ENCODE data around the gene EML4. TPM values are rescaled to one million over a fixed set of nuclear protein-coding genes. Genes with fewer than 3 reads are reported as not detected.

The EML4 gene
- total RNA-seq, 3 donors from 2014 or later: 19.4 to 68.5 (median 36.7) TPM

DNA sequence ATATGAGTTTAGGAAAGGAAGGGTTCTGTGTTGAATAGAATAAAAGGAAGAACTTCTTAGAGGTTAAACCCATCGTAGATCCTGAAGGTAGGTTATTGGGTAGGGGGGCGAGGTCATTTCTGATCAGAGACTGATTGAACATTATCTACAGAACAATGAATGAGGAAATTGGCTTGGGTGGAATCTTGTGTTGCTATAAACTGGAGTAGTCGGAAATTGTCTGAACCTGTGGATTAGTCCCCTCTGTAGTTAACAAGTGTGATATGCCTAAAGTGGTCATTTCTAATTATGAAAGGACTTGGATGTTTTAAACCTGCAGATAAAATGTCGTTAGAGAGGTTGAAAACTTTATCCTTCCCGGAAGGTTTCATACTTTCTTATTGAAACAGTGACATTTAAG is 42.1 kb downstream of the EML4 start:
- Histone ChIP-seq H3K4me3 (no peak overlapping the region), H3K4me1 (no peaks in the 10 kb centered on the region), H3K9me3 (no peaks in the 10 kb centered on the region), H3K36me3 (no peaks in the 10 kb centered on the region), H3K27me3 (no peaks in the 10 kb centered on the region), H3K27ac (peak overlapping the region in 1 of 2 donors; percentile 35)
- TF ChIP-seq POLR2AphosphoS5 (IDR thresholded peaks at IDR 0.05) (no peak), POLR2A (IDR thresholded peaks at IDR 0.05) (no peak)
- TF ChIP-seq, protein P1, sequence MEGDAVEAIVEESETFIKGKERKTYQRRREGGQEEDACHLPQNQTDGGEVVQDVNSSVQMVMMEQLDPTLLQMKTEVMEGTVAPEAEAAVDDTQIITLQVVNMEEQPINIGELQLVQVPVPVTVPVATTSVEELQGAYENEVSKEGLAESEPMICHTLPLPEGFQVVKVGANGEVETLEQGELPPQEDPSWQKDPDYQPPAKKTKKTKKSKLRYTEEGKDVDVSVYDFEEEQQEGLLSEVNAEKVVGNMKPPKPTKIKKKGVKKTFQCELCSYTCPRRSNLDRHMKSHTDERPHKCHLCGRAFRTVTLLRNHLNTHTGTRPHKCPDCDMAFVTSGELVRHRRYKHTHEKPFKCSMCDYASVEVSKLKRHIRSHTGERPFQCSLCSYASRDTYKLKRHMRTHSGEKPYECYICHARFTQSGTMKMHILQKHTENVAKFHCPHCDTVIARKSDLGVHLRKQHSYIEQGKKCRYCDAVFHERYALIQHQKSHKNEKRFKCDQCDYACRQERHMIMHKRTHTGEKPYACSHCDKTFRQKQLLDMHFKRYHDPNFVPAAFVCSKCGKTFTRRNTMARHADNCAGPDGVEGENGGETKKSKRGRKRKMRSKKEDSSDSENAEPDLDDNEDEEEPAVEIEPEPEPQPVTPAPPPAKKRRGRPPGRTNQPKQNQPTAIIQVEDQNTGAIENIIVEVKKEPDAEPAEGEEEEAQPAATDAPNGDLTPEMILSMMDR (IDR thresholded peaks at IDR 0.05): no peak
- intact Hi-C loops (cut with DNase I; ENCODE audit: low total_unique reads): loop anchor here (5.0 kb wide), 1 partner anchor 324 kb away; no protein-coding TSS in a partner anchor
- DNase-seq (ENCODE audit: low spot score in 2 of 2): no peak

DNA sequence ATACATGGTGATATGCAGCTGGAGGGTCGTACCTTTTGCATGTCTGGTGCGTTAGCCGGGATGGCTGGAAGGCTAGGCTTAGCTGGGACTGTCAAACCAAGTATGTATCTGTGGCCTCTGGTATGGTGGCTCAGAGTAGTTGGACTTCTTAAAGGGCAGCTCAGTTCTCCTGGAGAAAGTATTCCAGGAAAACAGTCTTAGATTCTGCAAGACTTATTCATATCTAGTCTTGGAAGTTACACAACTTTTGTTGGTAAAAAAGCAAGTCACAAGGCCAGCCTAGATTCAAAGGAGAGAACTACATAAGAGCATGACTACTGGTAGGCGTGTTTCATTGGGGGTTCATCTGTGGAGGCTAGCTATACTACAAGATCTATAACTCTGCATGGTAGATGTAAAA is 45.5 kb downstream of the EML4 start:
- TF ChIP-seq POLR2A (IDR thresholded peaks at IDR 0.05) (no peak), POLR2AphosphoS5 (IDR thresholded peaks at IDR 0.05) (no peak)
- TF ChIP-seq, protein P1 (IDR thresholded peaks at IDR 0.05): no peak
- no peak overlapping the region for H3K27ac ChIP-seq
- no peaks in the 10 kb centered on the region for H3K9me3 ChIP-seq
- DNase-seq (ENCODE audit: low spot score in 2 of 2): no peak
- H3K4me1 ChIP-seq: no peaks in the 10 kb centered on the region
- no peaks in the 10 kb centered on the region for H3K36me3 ChIP-seq
- H3K27me3 ChIP-seq: no peaks in the 10 kb centered on the region
- no peak overlapping the region for H3K4me3 ChIP-seq
- intact Hi-C loops (cut with DNase I; ENCODE audit: low total_unique reads): loop anchor here (5.0 kb wide), 1 partner anchor 327 kb away; no protein-coding TSS in a partner anchor

DNA sequence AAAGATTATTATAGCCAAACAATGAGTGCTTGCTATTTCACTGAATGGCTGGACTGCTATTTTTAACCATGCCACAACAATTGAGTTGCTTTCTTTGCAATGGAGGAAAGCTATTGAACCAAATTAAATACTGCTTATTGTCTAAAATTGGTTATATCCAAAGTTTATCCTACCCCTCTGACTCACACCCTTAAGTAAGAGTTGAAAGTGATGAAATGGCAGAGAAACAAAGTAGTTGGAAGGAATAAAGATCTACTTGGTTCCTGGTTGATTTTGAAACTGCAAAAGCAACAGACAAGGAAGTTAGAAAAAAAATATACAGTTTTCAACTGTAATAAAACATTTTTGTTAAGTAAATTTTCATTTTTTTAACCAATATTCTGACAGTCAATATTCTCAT is 47.5 kb downstream of the EML4 start:
- DNase-seq (ENCODE audit: low spot score in 2 of 2): no peak
- H3K27me3 ChIP-seq: no peaks in the 10 kb centered on the region
- peak overlapping the region; percentile 44 to 46 for H3K27ac ChIP-seq
- H3K9me3 ChIP-seq: no peaks in the 10 kb centered on the region
- H3K36me3 ChIP-seq: no peaks in the 10 kb centered on the region
- TF ChIP-seq POLR2A (IDR thresholded peaks at IDR 0.05): no peak
- TF ChIP-seq, protein P1 (IDR thresholded peaks at IDR 0.05): no peak
- no peak for TF ChIP-seq POLR2AphosphoS5 (IDR thresholded peaks at IDR 0.05)
- H3K4me3 ChIP-seq: no peak overlapping the region
- intact Hi-C loops (cut with DNase I; ENCODE audit: low total_unique reads): no loop called here
- H3K4me1 ChIP-seq: no peaks in the 10 kb centered on the region

DNA sequence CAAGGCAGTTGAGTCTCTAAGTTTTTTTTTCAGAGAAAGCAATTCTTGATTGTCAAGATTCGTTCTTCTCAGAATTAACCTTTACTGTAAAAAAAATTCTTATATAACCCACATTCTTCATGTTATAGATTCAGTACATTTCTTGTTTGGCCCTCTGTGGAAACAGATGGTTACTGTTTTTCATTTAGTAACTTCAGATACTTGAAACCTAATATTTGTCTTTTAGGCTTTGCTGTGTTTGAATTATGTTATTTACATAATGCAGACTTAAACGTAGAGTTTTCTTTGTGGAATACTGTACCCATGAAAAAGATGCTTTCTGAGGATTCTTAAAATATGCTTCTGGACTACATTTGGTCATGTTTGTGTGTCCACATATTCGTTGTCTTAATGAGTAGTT is 48.2 kb downstream of the EML4 start:
- H3K36me3 ChIP-seq: no peaks in the 10 kb centered on the region
- intact Hi-C loops (cut with DNase I; ENCODE audit: low total_unique reads): no loop called here
- H3K27me3 ChIP-seq: no peaks in the 10 kb centered on the region
- H3K27ac ChIP-seq: peak overlapping the region in 1 of 2 donors; percentile 46
- TF ChIP-seq, protein P1 (IDR thresholded peaks at IDR 0.05): no peak
- H3K9me3 ChIP-seq: no peaks in the 10 kb centered on the region
- H3K4me1 ChIP-seq: no peaks in the 10 kb centered on the region
- H3K4me3 ChIP-seq: no peak overlapping the region
- no peak for DNase-seq (ENCODE audit: low spot score in 2 of 2)

DNA sequence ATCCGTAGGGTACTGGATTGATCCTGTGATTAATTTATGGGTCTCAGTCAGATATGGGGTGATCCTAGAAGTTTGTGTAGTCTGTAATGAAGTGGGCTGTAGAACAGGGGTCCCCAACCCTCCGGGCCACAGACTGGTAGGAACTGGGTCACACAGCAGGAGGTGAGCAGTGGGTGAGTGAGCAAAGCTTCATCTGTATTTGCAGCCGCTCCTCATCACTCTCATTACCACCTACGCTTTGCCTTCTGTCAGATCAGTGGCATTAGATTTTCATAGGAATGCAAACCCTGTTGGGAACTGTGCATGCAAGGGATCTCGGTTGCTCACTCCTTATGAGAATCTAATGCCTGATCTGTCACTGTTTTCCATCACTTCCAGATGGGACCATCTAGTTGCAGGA is 48.8 kb downstream of the EML4 start:
- TF ChIP-seq, protein P1 (IDR thresholded peaks at IDR 0.05): no peak
- TF ChIP-seq POLR2AphosphoS5 (IDR thresholded peaks at IDR 0.05) (no peak), POLR2A (IDR thresholded peaks at IDR 0.05) (no peak)
- no peak overlapping the region for H3K4me3 ChIP-seq
- no peaks in the 10 kb centered on the region for H3K4me1 ChIP-seq
- intact Hi-C loops (cut with DNase I; ENCODE audit: low total_unique reads): no loop called here
- DNase-seq (ENCODE audit: low spot score in 2 of 2): no peak
- H3K36me3 ChIP-seq: no peaks in the 10 kb centered on the region
- H3K9me3 ChIP-seq: no peaks in the 10 kb centered on the region
- no peak overlapping the region for H3K27ac ChIP-seq
- no peaks in the 10 kb centered on the region for H3K27me3 ChIP-seq
